ENCODE results near the gene UGT3A2.
"Not testable (repeated sequence)": the region's sequence is repeated elsewhere in the genome, so short reads cannot be mapped to it uniquely, and the experiment has no call there.

The UGT3A2 gene

DNA sequence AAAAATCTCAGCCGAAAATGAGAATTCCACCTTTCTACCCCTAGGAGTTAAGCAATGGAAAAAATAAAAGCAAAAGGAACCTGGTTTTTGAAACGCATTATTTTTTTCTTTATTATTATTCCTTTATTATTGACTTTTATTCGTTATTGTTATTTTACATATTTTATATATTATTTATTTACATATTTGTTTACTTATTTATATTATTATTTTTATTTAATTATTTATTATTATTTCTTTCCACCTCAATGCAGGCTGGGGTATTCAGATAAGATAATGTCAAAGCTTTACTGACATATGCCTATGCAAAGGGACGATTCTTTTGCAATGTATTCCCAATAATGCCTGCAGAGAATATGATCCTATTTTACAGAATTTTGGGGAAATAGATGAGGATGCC lies 16.7 kb downstream of the UGT3A2 start:
- DNase-seq: no peak

DNA sequence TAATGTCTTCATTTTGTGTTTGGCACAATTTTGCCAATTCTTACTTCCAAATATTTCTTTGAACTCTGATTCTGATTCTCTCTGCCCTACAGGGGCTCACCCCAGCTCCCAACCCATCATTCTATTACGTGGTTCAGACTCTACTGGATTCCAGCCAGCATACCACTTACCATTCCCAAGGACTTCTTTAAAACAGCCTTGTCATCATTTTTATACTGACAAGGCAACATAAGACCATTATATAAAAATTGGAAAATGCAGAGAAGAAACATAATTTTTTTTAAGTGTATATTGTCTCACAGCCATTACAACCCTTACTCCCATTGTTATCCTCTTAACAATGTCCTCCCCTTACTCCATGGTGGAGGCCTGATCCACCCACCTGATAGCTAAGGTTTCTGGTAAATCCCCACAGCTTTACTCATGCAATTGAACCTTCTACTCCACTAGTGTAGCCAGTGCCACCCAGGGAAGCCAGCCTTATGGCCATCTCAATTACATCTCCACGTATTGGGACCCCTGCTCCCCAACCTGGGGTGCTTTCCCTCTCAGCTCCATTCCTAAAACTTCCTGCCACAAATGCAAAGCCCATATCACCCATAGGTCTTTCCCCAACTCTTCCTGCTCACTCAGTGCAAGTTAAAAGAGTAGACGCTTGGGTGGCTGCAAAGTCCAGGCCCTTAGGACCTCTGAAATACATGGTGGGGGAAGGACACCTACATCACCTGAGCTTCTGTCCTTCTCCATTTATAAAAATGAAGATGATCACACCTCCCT lies 19.1 kb downstream of the UGT3A2 start:
- DNase-seq: no peak

DNA sequence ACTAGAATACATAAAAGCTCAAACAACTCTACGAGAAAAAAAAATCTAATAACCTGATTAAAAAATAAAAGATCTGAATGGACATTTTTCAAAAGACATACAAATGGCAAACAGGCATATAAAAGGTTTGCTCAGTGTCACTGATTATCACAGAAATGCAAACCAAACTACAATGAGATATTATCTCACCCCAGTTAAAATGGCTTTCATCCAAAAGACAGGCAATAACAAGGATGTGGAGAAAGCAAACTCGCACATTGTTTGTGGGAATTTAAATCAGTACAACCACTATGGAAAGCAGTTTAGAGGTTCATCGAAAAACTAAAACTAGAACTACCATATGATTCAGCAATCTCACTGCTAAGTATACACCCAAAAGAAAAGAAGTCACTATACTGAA lies 20.8 kb downstream of the UGT3A2 start:
- no peak for DNase-seq

GRCh38 chr5:36041537-36041845 lies 25.2 kb downstream of the UGT3A2 start:
- DNase-seq: no peak

DNA sequence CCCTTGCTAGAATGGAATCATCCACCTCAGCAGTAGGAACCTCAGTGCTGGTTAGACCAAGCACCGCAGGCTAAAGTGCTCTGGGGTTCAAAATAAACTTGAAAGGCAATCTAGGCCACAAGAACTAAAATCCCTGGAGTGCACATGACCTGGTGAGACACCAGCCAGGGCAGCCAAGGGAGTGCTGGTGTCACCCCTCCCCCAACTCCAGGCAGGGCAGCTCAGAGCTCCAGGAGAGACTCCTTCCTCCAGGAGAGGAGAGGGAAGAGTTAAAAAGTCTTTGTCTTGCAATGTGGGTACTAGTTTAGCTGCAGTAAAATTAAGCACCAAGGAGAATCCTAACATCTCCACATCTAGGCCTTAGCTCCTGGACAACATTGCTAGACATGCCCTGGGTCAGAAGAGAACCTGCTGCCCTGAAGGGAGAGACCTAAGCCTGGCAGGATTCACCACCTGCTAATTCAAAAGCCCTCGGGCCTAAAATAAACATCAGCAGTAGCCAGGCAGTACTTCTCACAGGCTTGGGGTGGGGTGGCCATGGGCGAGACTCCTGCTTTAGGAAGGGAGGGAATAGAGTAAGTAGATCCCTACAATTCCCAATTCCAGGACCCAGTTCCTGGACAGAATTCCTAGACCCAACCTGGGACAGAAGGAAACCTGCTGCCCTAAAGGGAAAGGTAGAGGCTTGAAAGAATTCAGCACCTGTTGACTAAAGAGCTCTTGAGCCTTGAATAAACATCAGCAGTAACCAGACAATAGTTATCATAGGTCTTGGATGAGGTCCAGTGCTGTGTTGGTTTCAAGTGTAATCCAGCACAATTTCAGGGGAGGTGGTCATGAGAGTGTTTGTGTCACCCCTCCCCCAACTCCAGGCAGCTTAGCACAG lies 25.8 kb downstream of the UGT3A2 start:
- no peak for DNase-seq

GRCh38 chr5:36035696-36036095 lies 31.0 kb downstream of the UGT3A2 start:
- DNase-seq: no peak

- not testable (repeated sequence) for DNase-seq
Measured at GRCh38 chr5:36034536-36035134, 32.0 kb downstream of the UGT3A2 start.

- DNase-seq: no peak
Measured at GRCh38 chr5:36033486-36033885, 33.2 kb downstream of the UGT3A2 start.

GRCh38 chr5:36033047-36033446 lies 33.6 kb downstream of the UGT3A2 start:
- no peak for DNase-seq

DNA sequence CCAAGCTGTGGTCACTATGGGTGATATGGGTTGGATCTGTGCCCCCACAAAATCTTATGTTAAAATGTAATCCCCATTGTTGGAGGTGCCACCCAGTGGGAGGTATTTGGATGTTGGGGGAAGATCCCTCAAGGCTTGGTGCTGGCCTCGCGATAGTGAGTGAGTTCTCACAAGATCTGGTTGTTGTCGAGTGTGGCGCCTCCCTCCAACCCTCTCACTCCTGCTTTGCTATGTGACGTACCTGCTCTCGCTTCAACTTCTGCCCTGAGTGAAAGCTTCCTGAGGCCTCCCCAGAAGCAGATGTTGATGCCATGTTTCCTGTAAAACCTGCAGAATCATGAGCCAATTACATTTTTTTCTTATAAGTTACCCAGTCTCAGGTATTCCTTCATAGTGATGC lies 35.5 kb downstream of the UGT3A2 start:
- no peak for DNase-seq

DNA sequence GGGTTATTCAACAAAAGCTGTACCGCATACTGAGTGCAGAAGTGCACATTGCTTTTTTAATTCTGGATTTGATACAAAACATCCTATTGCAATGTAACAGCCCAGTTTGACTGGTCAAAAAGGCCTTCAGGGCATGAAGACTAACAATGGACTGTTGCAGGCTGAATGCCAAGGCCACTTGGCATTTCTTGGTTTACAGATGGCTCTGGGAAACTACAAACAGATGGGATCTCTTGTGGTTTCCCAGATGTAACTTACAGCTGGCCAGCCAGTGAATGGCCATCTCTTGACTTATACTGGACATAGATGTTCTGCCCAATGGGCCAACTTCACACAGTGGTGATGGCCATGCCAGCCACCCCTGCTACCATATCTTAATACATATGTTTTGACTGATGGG lies 36.8 kb downstream of the UGT3A2 start:
- DNase-seq: no peak

DNA sequence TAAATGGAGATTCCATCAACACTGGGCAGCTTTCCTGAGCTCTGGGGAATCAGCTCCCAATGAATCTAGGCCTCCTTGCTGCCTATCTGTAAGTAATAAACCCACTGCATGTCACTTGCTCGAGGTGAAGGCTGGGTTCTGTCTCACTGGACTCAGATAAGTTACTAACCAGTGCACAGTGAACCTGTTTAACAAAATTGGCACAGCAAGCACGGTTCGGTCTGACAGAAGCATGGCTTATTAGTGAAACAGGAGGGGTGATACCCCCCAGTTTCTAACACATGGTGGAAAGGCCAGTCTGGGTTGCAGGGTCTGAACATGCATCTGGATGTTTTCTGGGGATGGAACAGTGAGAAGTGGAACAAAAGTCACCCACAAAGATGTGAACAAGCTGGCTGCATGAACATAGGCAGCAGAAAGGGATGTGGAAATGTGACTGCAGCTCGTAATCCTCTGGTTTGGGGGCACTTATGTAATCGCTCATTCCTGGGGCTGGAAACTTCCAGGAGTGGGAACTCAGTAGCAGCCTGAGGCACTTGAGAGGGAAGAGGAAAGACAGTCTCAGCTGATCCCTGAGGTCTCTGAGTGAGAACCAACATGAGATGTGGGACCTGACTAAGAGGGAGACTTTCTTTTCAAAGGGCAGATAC lies 37.7 kb downstream of the UGT3A2 start:
- no peak for DNase-seq

GRCh38 chr5:36027711-36028110 lies 39.0 kb downstream of the UGT3A2 start:
- no peak for DNase-seq

GRCh38 chr5:36026706-36027465 lies 39.8 kb downstream of the UGT3A2 start:
- DNase-seq: no peak

- not testable (repeated sequence) for DNase-seq
Measured at GRCh38 chr5:36022246-36022645, 44.4 kb downstream of the UGT3A2 start.

GRCh38 chr5:36019584-36019983 lies 47.1 kb downstream of the UGT3A2 start:
- DNase-seq: not testable (repeated sequence)

GRCh38 chr5:36017622-36018021 lies 49.1 kb downstream of the UGT3A2 start:
- DNase-seq: no peak

- DNase-seq: no peak
Measured at GRCh38 chr5:36017004-36017403, 49.7 kb downstream of the UGT3A2 start.

DNA sequence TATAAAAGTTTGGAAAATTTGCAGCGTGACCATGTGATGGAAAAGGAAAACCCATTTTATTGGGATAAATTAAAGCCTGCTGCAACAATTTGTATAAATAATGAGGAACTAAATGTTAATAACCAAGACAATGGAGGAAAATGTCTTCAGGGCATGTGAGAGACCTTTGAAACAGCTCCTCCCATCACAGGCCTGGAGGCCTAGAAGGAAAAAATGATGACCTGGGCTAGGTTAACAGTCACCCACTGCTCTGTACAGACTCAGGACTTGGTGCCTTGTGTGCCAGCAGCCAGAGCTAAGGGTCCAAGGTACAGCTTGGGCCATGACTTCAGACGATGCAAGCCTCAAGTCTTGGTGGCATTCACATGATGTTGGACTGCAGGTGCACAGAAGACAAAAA lies 53.5 kb downstream of the UGT3A2 start:
- DNase-seq: no peak

DNA sequence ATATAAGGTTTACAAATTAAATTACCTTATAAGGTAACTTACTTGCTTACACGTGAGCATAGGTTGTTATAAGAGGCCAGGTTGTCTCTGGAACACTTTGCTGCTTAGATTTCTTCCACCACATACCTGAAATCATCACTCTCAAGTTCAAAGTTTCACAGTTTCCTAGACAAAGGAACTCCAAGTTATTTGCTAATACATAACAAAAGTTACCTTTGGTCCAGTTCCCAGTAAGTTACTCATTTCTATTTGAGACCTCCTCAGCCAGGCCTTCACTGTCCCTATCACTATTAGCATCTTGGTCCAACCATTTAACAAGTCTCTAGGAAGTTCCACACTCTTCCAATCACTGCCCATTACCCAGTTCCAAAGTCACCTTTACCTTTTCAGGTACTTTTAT lies 57.0 kb downstream of the UGT3A2 start:
- DNase-seq: no peak

DNA sequence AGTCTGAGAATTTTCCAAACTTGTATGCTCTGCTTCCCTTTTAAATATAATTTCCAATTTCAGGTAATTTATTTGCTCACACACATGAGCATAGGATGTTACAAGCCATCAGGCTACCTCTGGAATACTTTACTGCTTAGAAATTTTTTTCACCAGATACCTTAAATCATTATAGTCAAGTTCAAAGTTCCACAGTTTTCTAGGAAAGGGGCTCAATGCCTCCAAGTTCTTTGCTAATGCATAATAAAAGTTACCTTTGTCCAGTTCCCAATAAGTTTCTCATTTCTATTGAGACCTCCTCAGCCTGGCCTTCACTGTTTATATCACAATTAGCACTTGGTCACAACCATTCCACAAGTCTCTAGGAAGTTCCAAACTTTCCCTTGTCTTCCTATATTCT lies 59.3 kb downstream of the UGT3A2 start:
- no peak for DNase-seq

DNA sequence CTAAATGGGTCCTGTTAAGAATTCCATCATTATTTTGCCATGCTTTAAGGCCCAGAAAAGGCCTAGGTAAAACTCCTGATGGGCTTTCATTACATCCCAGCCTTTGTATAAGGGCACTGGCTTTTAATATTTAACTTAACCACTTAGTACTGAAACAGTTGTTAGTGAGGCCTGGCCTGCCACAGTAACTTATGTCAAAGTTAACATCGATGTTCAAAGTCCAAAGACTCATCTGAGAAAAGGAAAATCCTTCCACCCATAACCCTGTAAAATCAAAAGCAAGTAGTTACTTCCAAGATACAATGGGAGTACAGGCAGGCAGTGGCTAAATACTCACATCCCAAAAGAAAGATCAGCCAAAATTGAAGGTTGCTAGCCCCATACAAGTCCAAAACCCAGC lies 60.5 kb downstream of the UGT3A2 start:
- DNase-seq: no peak

GRCh38 chr5:36001032-36001431 lies 65.7 kb downstream of the UGT3A2 start:
- no peak for DNase-seq

Data from NCI-H1930 (cell line).